K562 (cell line): ENCODE data around the gene GTPBP2. TPM values are rescaled to one million over a fixed set of nuclear protein-coding genes. Genes with fewer than 3 reads are reported as not detected.

Experiments used
- ATAC-seq: fragments of 200-7000 bp; cut with Tn5 transposase; 3 replicates; pipeline ENCODE4 v1.9.1; 2020; ENCODE audit warnings: moderate library complexity
- BruUV-seq: library from RNA; stranded (reverse); fragments of 400-500 nt; replicated peaks from 2 replicates; lab custom pipeline; 2021; lab: Mats Ljungman, UMichigan
- CTCF ChIA-PET: fragments of 300-600 bp; formaldehyde crosslinking; extraction: SDS; loops from one replicate; lab custom pipeline; 2021; ENCODE audit warnings: low intra/inter-chr PET ratio; lab: Yijun Ruan, JAX
- POLR2A ChIA-PET: fragments of 300-600, 350-650 bp; sonication (Branson Sonifier 250); formaldehyde crosslinking; extraction: SDS; loops from one replicate; lab custom pipeline; 2021; ENCODE audit warnings: antibody characterized with exemption, inconsistent platforms; lab: Yijun Ruan, JAX
- DNase-seq, 4 experiments: peaks; one replicate each; pipeline versions ENCODE4 v3.0.0 to v3.0.0-alpha.2; 2011 to 2018; ENCODE audit warnings: low spot score in 3 of 4, mixed read lengths in 3 of 4; ENCODE audit errors: extremely low read depth in 1 of 4
- FAIRE-seq: peaks from 2 replicates; lab custom pipeline; 2011; peaks lifted over from hg19 to GRCh38; lab: Jason Lieb, UNC
- H2AFZ ChIP-seq: 2 replicates; pipeline ENCODE4 v1.6.0; 2011; ENCODE audit warnings: low read depth, low read length, control low read depth, inconsistent platforms
- H3K27ac ChIP-seq: fragments of 200-600 bp; 3 replicates; pipeline ENCODE4 v1.8.0; 2011; ENCODE audit warnings: low read depth, mild to moderate bottlenecking, control low read depth, inconsistent platforms, low read length, moderate library complexity, mixed read lengths; ENCODE audit errors: extremely low read depth
- H3K27me3 ChIP-seq, 2 experiments: fragments of 300-600 bp in 1 of 2; 2 replicates in 1 of 2; 3 replicates in 1 of 2; pipeline versions ENCODE4 v1.6.0 to v1.8.0; 2011; ENCODE audit warnings: inconsistent platforms in 2 of 2, low read length in 2 of 2, mild to moderate bottlenecking in 1 of 2, mixed read lengths in 1 of 2, moderate library complexity in 1 of 2; ENCODE audit not compliant: control insufficient read depth in 2 of 2, insufficient read depth in 2 of 2
- H3K36me3 ChIP-seq: fragments of 300-600 bp; 3 replicates; pipeline ENCODE4 v1.8.0; 2011; ENCODE audit warnings: mild to moderate bottlenecking, low read length, inconsistent platforms; ENCODE audit not compliant: control insufficient read depth, insufficient read depth
- H3K4me1 ChIP-seq, 2 experiments: fragments of 200-600 bp in 1 of 2; replicated peaks in 1 of 2; 2 replicates in 1 of 2; 3 replicates in 1 of 2; pipeline versions ENCODE4 v1.5.1 to v1.8.0; 2011; ENCODE audit warnings: inconsistent platforms in 2 of 2, low read length in 2 of 2, mild to moderate bottlenecking in 1 of 2, mixed read lengths in 1 of 2, moderate library complexity in 1 of 2; ENCODE audit not compliant: control insufficient read depth in 2 of 2, insufficient read depth in 2 of 2
- H3K4me2 ChIP-seq: 2 replicates; pipeline ENCODE4 v1.6.1; 2011; ENCODE audit warnings: low read length, control low read depth, inconsistent platforms, mixed read lengths; ENCODE audit not compliant: insufficient read depth
- H3K4me3 ChIP-seq: fragments of 200-600 bp; sonication (generic), shearing (Covaris generic); 2 replicates; pipeline ENCODE4 v1.5.1; 2016; ENCODE audit warnings: control low read depth, inconsistent platforms
- H3K79me2 ChIP-seq: fragments of 200-600 bp; 3 replicates; pipeline ENCODE4 v1.8.0; 2011; ENCODE audit warnings: low read length, inconsistent platforms; ENCODE audit not compliant: control insufficient read depth, insufficient read depth
- H3K9ac ChIP-seq, 2 experiments: 2 replicates each; pipeline versions ENCODE4 v1.6.0 to v1.6.1; 2011; ENCODE audit warnings: low read depth in 2 of 2, low read length in 2 of 2, control low read depth in 1 of 2, inconsistent platforms in 1 of 2, mild to moderate bottlenecking in 1 of 2, mixed read lengths in 1 of 2; ENCODE audit not compliant: insufficient read depth in 1 of 2
- H3K9me1 ChIP-seq: one replicate; pipeline ENCODE4 v1.6.0; 2011; ENCODE audit warnings: inconsistent platforms, mild to moderate bottlenecking, low read length, moderate library complexity; ENCODE audit not compliant: control insufficient read depth, insufficient read depth
- H3K9me3 ChIP-seq: replicated peaks from 2 replicates; pipeline ENCODE4 v1.5.1; 2011; ENCODE audit warnings: low read depth, low read length, inconsistent platforms; ENCODE audit not compliant: control insufficient read depth, insufficient read depth
- H4K20me1 ChIP-seq: replicated peaks from 2 replicates; pipeline ENCODE4 v1.6.1; 2011; ENCODE audit warnings: low read length, inconsistent platforms, mixed read lengths; ENCODE audit not compliant: control insufficient read depth, insufficient read depth
- CCAR2 ChIP-seq: fragments of 200-400 bp; formaldehyde crosslinking; IDR thresholded peaks from 2 replicates; pipeline ENCODE4 v1.6.1; 2017; ENCODE audit warnings: mild to moderate bottlenecking, low read depth, low read length
- DACH1 ChIP-seq: fragments of 450-650 bp; IDR thresholded peaks from 2 replicates; pipeline ENCODE4 v1.6.1; 2018; ENCODE audit not compliant: partially characterized antibody
- DEAF1 ChIP-seq: fragments of 450-650 bp; formaldehyde crosslinking; IDR thresholded peaks from 2 replicates; pipeline ENCODE4 v1.4.0; 2020; ENCODE audit warnings: mild to moderate bottlenecking, moderate library complexity
- DPF2 ChIP-seq: fragments of 450-650 bp; IDR thresholded peaks from 2 replicates; pipeline ENCODE4 v1.6.1; 2016
- GATA2 ChIP-seq: sonication (generic); formaldehyde crosslinking; IDR thresholded peaks from 2 replicates; pipeline ENCODE4 v1.4.0; 2020; ENCODE audit warnings: mild to moderate bottlenecking, missing genetic modification reagents
- GATAD2A ChIP-seq: fragments of 450-650 bp; IDR thresholded peaks from 2 replicates; pipeline ENCODE4 v1.6.1; 2017
- GTF2E2 ChIP-seq: fragments of 200-800 bp; sonication (Bioruptor generic); IDR thresholded peaks from 2 replicates; pipeline ENCODE4 v1.6.1; 2016; ENCODE audit warnings: missing genetic modification characterization, missing compliant biosample characterization
- IRF2 ChIP-seq: sonication (generic); formaldehyde crosslinking; IDR thresholded peaks from 2 replicates; pipeline ENCODE4 v1.8.1; 2022; ENCODE audit warnings: mild to moderate bottlenecking, missing genetic modification reagents
- MAFG ChIP-seq: fragments of 450-650 bp; conservative IDR thresholded peaks from 2 replicates; pipeline ENCODE4 v1.6.1; 2016; ENCODE audit warnings: missing genetic modification characterization, missing compliant biosample characterization
- MBD2 ChIP-seq: sonication (generic); IDR thresholded peaks from 2 replicates; pipeline ENCODE4 v1.6.1; 2016; ENCODE audit warnings: low read depth, borderline replicate concordance
- MED1 ChIP-seq: sonication (generic); formaldehyde crosslinking; IDR thresholded peaks from 2 replicates; pipeline ENCODE4 v1.8.1; 2023; ENCODE audit warnings: missing genetic modification reagents, borderline replicate concordance
- MTA2 ChIP-seq: fragments of 450-650 bp; IDR thresholded peaks from 2 replicates; pipeline ENCODE4 v1.6.1; 2016; ENCODE audit warnings: low read depth
- NCOA6 ChIP-seq: fragments of 450-650 bp; IDR thresholded peaks from 2 replicates; pipeline ENCODE4 v1.6.1; 2017; ENCODE audit warnings: mild to moderate bottlenecking
- POLR3A ChIP-seq: IDR thresholded peaks from 2 replicates; pipeline ENCODE4 v1.6.1; 2011; ENCODE audit warnings: borderline replicate concordance, mild to moderate bottlenecking, moderate library complexity; ENCODE audit not compliant: insufficient read length, insufficient read depth; ENCODE audit errors: extremely low read depth
- RNF219 ChIP-seq: fragments of 250-450 bp; sonication (Bioruptor Pico); IDR thresholded peaks from 2 replicates; pipeline ENCODE4 v1.5.0; 2022; ENCODE audit warnings: mild to moderate bottlenecking
- TAF1 ChIP-seq: IDR thresholded peaks from 2 replicates; pipeline ENCODE4 v1.6.1; 2011; ENCODE audit warnings: mild to moderate bottlenecking, low read length, moderate library complexity; ENCODE audit not compliant: insufficient read depth, control insufficient read depth, severe bottlenecking; ENCODE audit errors: extremely low read depth
- TAL1 ChIP-seq: fragments of 450-650 bp; IDR thresholded peaks from 2 replicates; pipeline ENCODE4 v1.6.1; 2016; ENCODE audit warnings: mild to moderate bottlenecking
- ZNF395 ChIP-seq: fragments of 200-800 bp; sonication (Bioruptor generic); IDR thresholded peaks from 2 replicates; pipeline ENCODE4 v1.6.1; 2017; ENCODE audit warnings: missing genetic modification characterization, missing compliant biosample characterization
- WGBS: fragments of 100-300 bp; shearing (Covaris generic); methylation state at CpG from one replicate; pipeline ENCODE4 v1.1.6; 2016; ENCODE audit warnings: low coverage, mixed read lengths; ENCODE audit not compliant: insufficient coverage; ENCODE audit errors: missing lambda C conversion rate; 5-methylcytosine and 5-hydroxymethylcytosine counted together
- in situ Hi-C: fragments of 300-500 bp; cut with MboI; formaldehyde crosslinking; loops from 4 replicates; pipeline ENCODE4 v1.15.0; 2018; ENCODE audit warnings: inconsistent platforms, mixed read lengths
- intact Hi-C: fragments of 100-400 bp; cut with micrococcal nuclease; formaldehyde crosslinking; loops from 2 replicates; pipeline ENCODE4 v1.14.2; 2022
- polyA plus RNA-seq, 8 experiments: library from polyadenylated mRNA; depleted of rRNA in 4 of 8; stranded (reverse) in 5 of 8; unstranded in 3 of 8; fragments of >200 nt; fragmentation: Nextera tagmentation in 2 of 8; fragmentation: Illumina TruSeq in 1 of 8; extraction: Ambion mirVana in 2 of 8; extraction: Trizol in 1 of 8; gene quantifications; 2 replicates each; pipeline versions ENCODE4 v1.2.1 to v1.2.3, GENCODE V29; 2011 to 2014; ENCODE audit warnings: inconsistent platforms in 1 of 8, missing spikeins in 1 of 8
- total RNA-seq, 7 experiments: library from RNA; depleted of rRNA in 6 of 7; stranded (reverse); fragments of >200 nt in 6 of 7; fragmentation: Illumina TruSeq in 2 of 7; extraction: Trizol in 2 of 7; gene quantifications; 2 replicates each; pipeline versions ENCODE4 v1.2.1 to v1.2.3, GENCODE V29; 2011 to 2021; ENCODE audit warnings: low replicate concordance in 1 of 7

GTPBP2 gene
- total and polyA plus RNA-seq, 9 of the 15 experiments (the other 6 are each of a cell fraction or from before 2014, with no cell fraction given) = 48.4 to 196 (median 111) TPM

- FAIRE-seq (peak; percentile 77), ATAC-seq (peak; percentile 20), DNase-seq (peak in 2 of 4 experiments; percentile 68 to 83)
- Histone ChIP-seq H3K79me2 (peaks cover 70% of the 10 kb centered on the region), H3K4me1 (peaks cover 38 to 39% of the 10 kb centered on the region in 2 experiments), H3K27ac (peak overlapping the region; percentile 77), H3K9ac (peak overlapping the region; percentile 41 to 78), H3K4me3 (peak overlapping the region; percentile 32), H3K9me1 (no peaks in the 10 kb centered on the region), H3K4me2 (peak overlapping the region; percentile 98), H3K9me3 (no peaks in the 10 kb centered on the region), H3K36me3 (peaks cover 62% of the 10 kb centered on the region), H3K27me3 (no peaks in the 10 kb centered on the region; a peak in 1 of 5 replicates), H4K20me1 (peaks cover 17% of the 10 kb centered on the region), H2AFZ (no peak overlapping the region)
- ChIA-PET CTCF (no interaction called here), POLR2A (interaction anchor here (0.6 to 10.9 kb wide), 9 partner anchors 8 to 394 kb away, joined by 3 to 206 read pairs (median 4); partner anchors contain the start of genes GTPBP2 and MAD2L1BP)
- intact Hi-C loops (loop anchor here (10.0 kb wide), 1 partner anchor 585 kb away; the partner anchor contains the start of gene SLC29A1), in situ Hi-C loops (no loop called here)
- 62% methylated on average over 21 of the region's 21 CpGs for WGBS
- no TSS peak for BruUV-seq
- TF ChIP-seq DACH1 = no peak
- peak; percentile 84 for TF ChIP-seq ZNF395 (CRISPR knock-in tag)
- peak; percentile 63 for TF ChIP-seq TAL1
- peak; percentile 33; the same call in 1 of the 2 replicates for TF ChIP-seq MBD2
- peak; percentile 82 for TF ChIP-seq DPF2
- no peak for TF ChIP-seq DEAF1 (CRISPR knock-in tag)
- no peak for TF ChIP-seq RNF219
- TF ChIP-seq TAF1 = no peak
- TF ChIP-seq CCAR2 = no peak
- TF ChIP-seq GATAD2A = no peak
- TF ChIP-seq GATA2 (CRISPR knock-in tag) = peak; percentile 93
- peak; percentile 31; the same call in 1 of the 2 replicates for TF ChIP-seq MTA2
- no peak; the same call in 1 of the 2 replicates for TF ChIP-seq MAFG (tag)
- TF ChIP-seq MED1 (CRISPR knock-in tag) = no peak
- TF ChIP-seq IRF2 (CRISPR knock-in tag) = no peak
- TF ChIP-seq POLR3A = no peak
- TF ChIP-seq NCOA6 = no peak
- TF ChIP-seq GTF2E2 (tag) = no peak
These were observed 11.1 kb upstream of the GTPBP2 start for GRCh38 chr6:43639984-43640800.
